Endothelial cell of umbilical vein (primary cell): ENCODE results near the gene ELOVL6.

ENCODE experiments used
- FOS ChIP-seq: IDR thresholded peaks from 2 replicates; pipeline ENCODE4 v1.6.1; 2011; ENCODE audit warnings: mild to moderate bottlenecking, low read length, moderate library complexity, borderline replicate concordance; ENCODE audit not compliant: insufficient read depth
- POLR2A ChIP-seq: IDR thresholded peaks from 2 replicates; pipeline ENCODE4 v1.6.1; 2012; ENCODE audit warnings: low read depth, mild to moderate bottlenecking, control low read depth, low read length
- POLR2AphosphoS5 ChIP-seq: IDR thresholded peaks from 2 replicates; pipeline ENCODE4 v1.6.1; 2012; ENCODE audit warnings: low read depth, mild to moderate bottlenecking, control low read depth, low read length, moderate library complexity; ENCODE audit not compliant: insufficient read depth
- TF ChIP-seq, protein P1 (sequence below), 2 donors: IDR thresholded peaks; 1 replicate in 1 of 2; 2 replicates in 1 of 2; pipeline ENCODE4 v1.5.1; 2011; ENCODE audit warnings: low read length in 2 of 2, mild to moderate bottlenecking in 2 of 2, moderate library complexity in 2 of 2, control low read depth in 1 of 2, inconsistent platforms in 1 of 2, low read depth in 1 of 2; ENCODE audit not compliant: insufficient read depth in 1 of 2; ENCODE audit errors: extremely low read depth in 1 of 2

DNA sequence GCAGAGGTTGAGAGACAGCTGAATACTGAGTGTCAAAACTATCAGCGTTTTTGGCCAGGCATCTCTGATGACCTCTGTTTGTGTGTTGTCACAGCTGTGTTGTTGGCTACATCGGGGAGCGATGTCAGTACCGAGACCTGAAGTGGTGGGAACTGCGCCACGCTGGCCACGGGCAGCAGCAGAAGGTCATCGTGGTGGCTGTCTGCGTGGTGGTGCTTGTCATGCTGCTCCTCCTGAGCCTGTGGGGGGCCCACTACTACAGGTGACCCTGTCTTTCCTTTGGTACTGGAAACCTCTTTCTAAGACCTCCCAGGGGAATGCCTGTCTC, 198.9 kb downstream of the ELOVL6 start:
- TF ChIP-seq, protein P1, sequence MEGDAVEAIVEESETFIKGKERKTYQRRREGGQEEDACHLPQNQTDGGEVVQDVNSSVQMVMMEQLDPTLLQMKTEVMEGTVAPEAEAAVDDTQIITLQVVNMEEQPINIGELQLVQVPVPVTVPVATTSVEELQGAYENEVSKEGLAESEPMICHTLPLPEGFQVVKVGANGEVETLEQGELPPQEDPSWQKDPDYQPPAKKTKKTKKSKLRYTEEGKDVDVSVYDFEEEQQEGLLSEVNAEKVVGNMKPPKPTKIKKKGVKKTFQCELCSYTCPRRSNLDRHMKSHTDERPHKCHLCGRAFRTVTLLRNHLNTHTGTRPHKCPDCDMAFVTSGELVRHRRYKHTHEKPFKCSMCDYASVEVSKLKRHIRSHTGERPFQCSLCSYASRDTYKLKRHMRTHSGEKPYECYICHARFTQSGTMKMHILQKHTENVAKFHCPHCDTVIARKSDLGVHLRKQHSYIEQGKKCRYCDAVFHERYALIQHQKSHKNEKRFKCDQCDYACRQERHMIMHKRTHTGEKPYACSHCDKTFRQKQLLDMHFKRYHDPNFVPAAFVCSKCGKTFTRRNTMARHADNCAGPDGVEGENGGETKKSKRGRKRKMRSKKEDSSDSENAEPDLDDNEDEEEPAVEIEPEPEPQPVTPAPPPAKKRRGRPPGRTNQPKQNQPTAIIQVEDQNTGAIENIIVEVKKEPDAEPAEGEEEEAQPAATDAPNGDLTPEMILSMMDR (IDR thresholded peaks at IDR 0.05; ENCODE audit: extremely low read depth in 1 of 2, insufficient read depth in 1 of 2, low read depth in 1 of 2, low read length in 2 of 2): no peak
- TF ChIP-seq POLR2A: no peak
- no peak for TF ChIP-seq POLR2AphosphoS5
- TF ChIP-seq FOS: no peak
